B cell (primary cell): ENCODE results near the gene SP3. TPM values are rescaled to one million over a fixed set of nuclear protein-coding genes. Genes with fewer than 3 reads are reported as not detected.

Experiments
- ATAC-seq: fragments of 200-7000 bp; cut with Tn5 transposase; one replicate; pipeline ENCODE4 v1.10.0; 2021; ENCODE audit warnings: low read depth, mild to moderate bottlenecking, moderate number of reproducible peaks, moderate library complexity
- CTCF ChIA-PET: fragments of 350-600 bp; sonication (Branson Sonifier 250); formaldehyde crosslinking; loops from one replicate; lab custom pipeline; 2021; ENCODE audit warnings: antibody characterized with exemption, inconsistent platforms; lab: Charles Lee
- POLR2A ChIA-PET: fragments of 350-600 bp; sonication (Branson Sonifier 250); formaldehyde crosslinking; loops from one replicate; lab custom pipeline; 2021; ENCODE audit warnings: antibody characterized with exemption; lab: Charles Lee
- DNase-seq: peaks from one replicate; pipeline ENCODE4 v3.0.0; 2013
- H2AFZ ChIP-seq: 2 replicates; pipeline ENCODE4 v1.6.1; 2012; ENCODE audit warnings: mild to moderate bottlenecking, low read depth, low read length; ENCODE audit not compliant: insufficient read depth, poor library complexity, severe bottlenecking
- H3K27ac ChIP-seq, 2 donors: 1 replicate in 1 of 2; 2 replicates in 1 of 2; pipeline ENCODE4 v1.5.1; 2012 to 2013; ENCODE audit warnings: low read length in 2 of 2, mild to moderate bottlenecking in 2 of 2, moderate library complexity in 1 of 2
- H3K27me3 ChIP-seq, 4 experiments: fragments of 200-600 bp in 1 of 4; sonication (generic) in 1 of 4; replicated peaks in 1 of 4; 1 replicate in 2 of 4; 2 replicates in 2 of 4; pipeline versions ENCODE4 v1.6.1 to v1.7.0; 2013 to 2016; ENCODE audit warnings: low read length in 3 of 4, mild to moderate bottlenecking in 2 of 4, mixed read lengths in 1 of 4, moderate library complexity in 1 of 4; ENCODE audit not compliant: insufficient read depth in 4 of 4, control insufficient read depth in 3 of 4; ENCODE audit errors: control extremely low read depth in 1 of 4
- H3K36me3 ChIP-seq, 2 experiments: replicated peaks in 1 of 2; 1 replicate in 1 of 2; 2 replicates in 1 of 2; pipeline versions ENCODE4 v1.6.1 to v1.7.1; 2013; ENCODE audit warnings: low read length in 1 of 2; ENCODE audit not compliant: insufficient read depth in 2 of 2, control insufficient read depth in 1 of 2; ENCODE audit errors: control extremely low read depth in 1 of 2, extremely low read depth in 1 of 2
- H3K4me1 ChIP-seq, 2 donors: fragments of 200-600 bp in 1 of 2; sonication (generic) in 1 of 2; 1 replicate in 1 of 2; 2 replicates in 1 of 2; pipeline versions ENCODE4 v1.5.1 to v1.6.1; 2013 to 2017; ENCODE audit warnings: low read length in 2 of 2; ENCODE audit not compliant: control insufficient read depth in 2 of 2, insufficient read depth in 2 of 2
- H3K4me2 ChIP-seq: replicated peaks from 2 replicates; pipeline ENCODE3; 2012; ENCODE audit warnings: mild to moderate bottlenecking, low read depth, low read length; ENCODE audit not compliant: poor library complexity, severe bottlenecking
- H3K4me3 ChIP-seq, 5 experiments: fragments of 200-600 bp in 1 of 5; sonication (generic) in 1 of 5; 1 replicate in 3 of 5; 2 replicates in 2 of 5; pipeline versions ENCODE4 v1.5.1 to v1.7.0; 2011 to 2016; ENCODE audit warnings: low read length in 4 of 5, mild to moderate bottlenecking in 4 of 5, low read depth in 2 of 5, control low read depth in 1 of 5, moderate library complexity in 1 of 5; ENCODE audit not compliant: insufficient read depth in 1 of 5; ENCODE audit errors: control extremely low read depth in 1 of 5, extremely low read depth in 1 of 5
- H3K79me2 ChIP-seq: fragments of 200-600 bp; sonication (generic); one replicate; pipeline ENCODE4 v1.6.0; 2016; ENCODE audit warnings: low read length; ENCODE audit not compliant: control insufficient read depth, insufficient read depth
- H3K9ac ChIP-seq: fragments of 200-600 bp; sonication (generic); 2 replicates; pipeline ENCODE4 v1.6.1; 2017; ENCODE audit warnings: mild to moderate bottlenecking, low read length, moderate library complexity
- H3K9me3 ChIP-seq, 3 donors: one replicate each; pipeline versions ENCODE4 v1.6.1 to v1.7.1; 2013; ENCODE audit warnings: low read length in 2 of 3; ENCODE audit not compliant: control insufficient read depth in 2 of 3, insufficient read depth in 1 of 3; ENCODE audit errors: control extremely low read depth in 1 of 3
- H4K20me1 ChIP-seq: 2 replicates; pipeline ENCODE4 v1.6.0; 2012; ENCODE audit warnings: mild to moderate bottlenecking, low read length; ENCODE audit not compliant: insufficient read depth, control insufficient read depth, poor library complexity, severe bottlenecking
- H3K27ac Mint-ChIP-seq: one replicate; pipeline ENCODE4 v1.8.0; 2021; ENCODE audit warnings: mixed read lengths
- H3K27me3 Mint-ChIP-seq: one replicate; pipeline ENCODE4 v1.8.0; 2021; ENCODE audit warnings: mixed read lengths
- H3K4me1 Mint-ChIP-seq: one replicate; pipeline ENCODE4 v1.8.0; 2021; ENCODE audit warnings: mixed read lengths
- H3K4me3 Mint-ChIP-seq: one replicate; pipeline ENCODE4 v1.8.0; 2021; ENCODE audit warnings: mixed read lengths
- H3K9me3 Mint-ChIP-seq: one replicate; pipeline ENCODE4 v1.8.0; 2022; ENCODE audit warnings: mixed read lengths; ENCODE audit not compliant: insufficient read depth
- EZH2 ChIP-seq: IDR thresholded peaks from 2 replicates; pipeline ENCODE4 v1.6.1; 2012; ENCODE audit warnings: borderline replicate concordance, low read depth, mild to moderate bottlenecking, moderate library complexity, low read length; ENCODE audit not compliant: insufficient read depth, poor library complexity, severe bottlenecking
- WGBS: methylation state at CpG from one replicate; pipeline ENCODE4 v1.1.5; 2013; ENCODE audit warnings: missing lambda C conversion rate; ENCODE audit not compliant: insufficient coverage; 5-methylcytosine and 5-hydroxymethylcytosine counted together
- intact Hi-C: fragments of 100-400 bp; cut with micrococcal nuclease; formaldehyde crosslinking; loops from one replicate; pipeline ENCODE4 v1.10.0; 2022
- polyA plus RNA-seq: library from polyadenylated mRNA; depleted of rRNA; stranded (reverse); fragments of >200 nt; gene quantifications from 2 replicates; pipeline ENCODE4 v1.2.3, GENCODE V29; 2012
- total RNA-seq, 2 donors: library from RNA; stranded (reverse); fragments of 120-200 nt in 1 of 2; gene quantifications; 1 replicate in 1 of 2; 2 replicates in 1 of 2; pipeline versions ENCODE4 v1.2.3 to v1.2.4, GENCODE V29; 2013 to 2022
- TF ChIP-seq, protein P1 (sequence below): fragments of 200-600 bp; IDR thresholded peaks from one replicate; pipeline ENCODE4 v1.8.0; 2022; ENCODE audit warnings: antibody characterized with exemption, mild to moderate bottlenecking

The SP3 gene
- total and polyA plus RNA-seq, 2 donors (not counting 1 experiment from before 2014, with no cell fraction given), result 31.9 to 152 TPM

DNA sequence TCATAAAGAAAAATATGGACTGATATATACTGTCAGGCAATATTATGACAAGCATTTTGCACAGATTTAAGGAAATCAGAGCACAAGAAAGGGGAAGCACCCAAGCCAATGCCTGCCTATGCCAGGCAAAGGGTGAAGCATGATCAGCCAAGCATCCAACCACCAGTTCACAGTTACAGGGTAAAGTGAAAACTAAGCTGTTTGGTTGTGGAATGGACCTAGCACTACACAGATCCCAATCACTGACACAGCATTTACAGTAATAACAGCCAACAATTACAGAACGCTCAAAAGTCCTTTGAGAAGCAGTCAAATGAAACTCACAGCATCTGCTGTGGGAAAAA lies 90.3 kb downstream of the SP3 start:
- Histone ChIP-seq H3K36me3 (no peaks in the 10 kb centered on the region), H3K4me3 (peak overlapping the region in 1 of 5 experiments; percentile 3), H3K27me3 (peaks cover 0 to 5% (median 1%) of the 10 kb centered on the region in 4 experiments), H4K20me1 (no peaks in the 10 kb centered on the region), H3K4me1 (peaks cover 29 to 32% of the 10 kb centered on the region in 2 donors), H3K4me2 (peak overlapping the region; percentile 51), H3K9me3 (no peaks in the 10 kb centered on the region), H2AFZ (no peak overlapping the region), H3K27ac (no peak overlapping the region), H3K79me2 (no peaks in the 10 kb centered on the region), H3K9ac (no peak overlapping the region)
- Mint-ChIP-seq H3K27me3 (peaks cover 23% of the 10 kb centered on the region), H3K4me1 (peaks cover 31% of the 10 kb centered on the region), H3K9me3 (no peaks in the 10 kb centered on the region), H3K4me3 (peak overlapping the region; percentile 89), H3K27ac (peak overlapping the region; percentile 50)
- DNase-seq (peak; percentile 85), ATAC-seq (peak; percentile 99)
- intact Hi-C loops, result loop anchor here (2.0 kb wide), 3 partner anchors 24 to 164 kb away; partner anchors contain the start of gene SP3
- ChIA-PET CTCF (interaction anchor here (1.0 to 1.2 kb wide), 2 partner anchors 10 to 82 kb away, joined by 3 read pairs; no protein-coding TSS in a partner anchor), POLR2A (no interaction called here)
- TF ChIP-seq, protein P1, sequence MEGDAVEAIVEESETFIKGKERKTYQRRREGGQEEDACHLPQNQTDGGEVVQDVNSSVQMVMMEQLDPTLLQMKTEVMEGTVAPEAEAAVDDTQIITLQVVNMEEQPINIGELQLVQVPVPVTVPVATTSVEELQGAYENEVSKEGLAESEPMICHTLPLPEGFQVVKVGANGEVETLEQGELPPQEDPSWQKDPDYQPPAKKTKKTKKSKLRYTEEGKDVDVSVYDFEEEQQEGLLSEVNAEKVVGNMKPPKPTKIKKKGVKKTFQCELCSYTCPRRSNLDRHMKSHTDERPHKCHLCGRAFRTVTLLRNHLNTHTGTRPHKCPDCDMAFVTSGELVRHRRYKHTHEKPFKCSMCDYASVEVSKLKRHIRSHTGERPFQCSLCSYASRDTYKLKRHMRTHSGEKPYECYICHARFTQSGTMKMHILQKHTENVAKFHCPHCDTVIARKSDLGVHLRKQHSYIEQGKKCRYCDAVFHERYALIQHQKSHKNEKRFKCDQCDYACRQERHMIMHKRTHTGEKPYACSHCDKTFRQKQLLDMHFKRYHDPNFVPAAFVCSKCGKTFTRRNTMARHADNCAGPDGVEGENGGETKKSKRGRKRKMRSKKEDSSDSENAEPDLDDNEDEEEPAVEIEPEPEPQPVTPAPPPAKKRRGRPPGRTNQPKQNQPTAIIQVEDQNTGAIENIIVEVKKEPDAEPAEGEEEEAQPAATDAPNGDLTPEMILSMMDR, result no peak
- no peak for TF ChIP-seq EZH2
- WGBS, result no CpG with 5 or more reads among the region's 1 CpG

DNA sequence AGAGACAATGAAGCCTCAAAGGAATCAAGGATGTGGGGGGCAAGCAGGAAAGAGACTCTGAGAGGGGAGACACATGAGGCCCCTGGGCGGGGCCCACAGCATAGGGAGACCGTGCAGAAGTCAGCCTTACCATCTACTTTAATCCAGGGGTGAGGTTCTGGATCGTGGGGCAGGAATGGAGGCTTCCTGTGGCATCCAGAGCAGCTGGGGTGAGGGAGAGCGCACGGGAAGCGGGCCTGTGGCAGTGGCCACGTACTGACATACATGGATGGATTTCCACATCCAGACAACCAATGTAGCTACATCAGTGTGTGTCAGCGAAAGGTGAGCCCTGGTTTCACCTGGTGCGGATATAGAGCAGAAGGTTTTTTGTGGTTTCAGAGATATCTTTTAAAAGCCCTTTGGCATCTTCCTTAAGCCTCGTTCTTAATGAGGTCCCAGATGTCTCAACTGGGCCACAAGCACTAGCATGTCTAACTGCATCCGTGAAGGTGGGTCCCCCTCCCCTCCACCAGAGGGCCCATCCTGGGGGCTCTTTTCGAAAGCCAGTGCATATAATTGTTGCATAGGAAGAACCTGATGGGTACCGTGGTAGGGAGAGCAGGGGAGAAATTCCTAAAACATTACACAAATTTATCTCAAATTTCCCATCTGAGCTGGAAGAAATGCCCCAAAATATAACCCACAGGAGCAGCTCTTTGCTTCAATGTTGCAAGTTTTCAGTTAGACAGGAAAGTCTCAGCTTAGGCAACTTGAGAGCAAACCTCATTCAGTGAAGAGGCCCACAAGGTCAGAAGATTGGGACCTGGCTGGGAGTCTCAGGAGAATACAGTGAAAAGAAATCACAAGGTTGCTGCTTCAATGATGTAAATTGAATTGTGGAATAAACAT lies 90.9 kb downstream of the SP3 start:
- ChIA-PET POLR2A (no interaction called here), CTCF (interaction anchor here (0.8 to 1.2 kb wide), 3 partner anchors 10 to 83 kb away, joined by 3 read pairs; no protein-coding TSS in a partner anchor)
- Histone ChIP-seq H3K27ac (no peak overlapping the region), H3K4me1 (peaks cover 32 to 35% of the 10 kb centered on the region in 2 donors), H3K9me3 (no peaks in the 10 kb centered on the region), H2AFZ (no peak overlapping the region), H4K20me1 (no peaks in the 10 kb centered on the region), H3K36me3 (no peaks in the 10 kb centered on the region), H3K4me3 (no peak overlapping the region), H3K79me2 (no peaks in the 10 kb centered on the region), H3K9ac (no peak overlapping the region), H3K4me2 (peak overlapping the region; percentile 51), H3K27me3 (peaks cover 0 to 5% (median 0%) of the 10 kb centered on the region in 4 experiments)
- WGBS, result 70% methylated on average over 8 of the region's 13 CpGs
- no peak for TF ChIP-seq EZH2
- TF ChIP-seq, protein P1, result no peak
- Mint-ChIP-seq H3K27ac (peak overlapping the region; percentile 50), H3K9me3 (no peaks in the 10 kb centered on the region), H3K27me3 (peaks cover 17% of the 10 kb centered on the region), H3K4me1 (peaks cover 34% of the 10 kb centered on the region), H3K4me3 (peak overlapping the region; percentile 89)
- DNase-seq, result no peak
- no peak for ATAC-seq
- intact Hi-C loops, result loop anchor here (2.0 kb wide), 3 partner anchors 25 to 165 kb away; partner anchors contain the start of gene SP3
